Testis (tissue), 2 donors: Measurements from ENCODE around the gene KRT6A.

Source experiments
- CTCF ChIP-seq, 3 experiments: fragments of 450-650 bp in 2 of 3; fragments of 200-600 bp in 1 of 3; sonication (generic) in 1 of 3; IDR thresholded peaks; one replicate each; pipeline ENCODE4 v1.5.1; 2016 to 2019; ENCODE audit warnings: antibody characterized with exemption in 3 of 3, mild to moderate bottlenecking in 2 of 3, moderate library complexity in 1 of 3
- POLR2A ChIP-seq: fragments of 450-650 bp; IDR thresholded peaks from one replicate; pipeline ENCODE4 v1.6.1; 2017; ENCODE audit warnings: antibody characterized with exemption, mild to moderate bottlenecking, moderate library complexity

DNA sequence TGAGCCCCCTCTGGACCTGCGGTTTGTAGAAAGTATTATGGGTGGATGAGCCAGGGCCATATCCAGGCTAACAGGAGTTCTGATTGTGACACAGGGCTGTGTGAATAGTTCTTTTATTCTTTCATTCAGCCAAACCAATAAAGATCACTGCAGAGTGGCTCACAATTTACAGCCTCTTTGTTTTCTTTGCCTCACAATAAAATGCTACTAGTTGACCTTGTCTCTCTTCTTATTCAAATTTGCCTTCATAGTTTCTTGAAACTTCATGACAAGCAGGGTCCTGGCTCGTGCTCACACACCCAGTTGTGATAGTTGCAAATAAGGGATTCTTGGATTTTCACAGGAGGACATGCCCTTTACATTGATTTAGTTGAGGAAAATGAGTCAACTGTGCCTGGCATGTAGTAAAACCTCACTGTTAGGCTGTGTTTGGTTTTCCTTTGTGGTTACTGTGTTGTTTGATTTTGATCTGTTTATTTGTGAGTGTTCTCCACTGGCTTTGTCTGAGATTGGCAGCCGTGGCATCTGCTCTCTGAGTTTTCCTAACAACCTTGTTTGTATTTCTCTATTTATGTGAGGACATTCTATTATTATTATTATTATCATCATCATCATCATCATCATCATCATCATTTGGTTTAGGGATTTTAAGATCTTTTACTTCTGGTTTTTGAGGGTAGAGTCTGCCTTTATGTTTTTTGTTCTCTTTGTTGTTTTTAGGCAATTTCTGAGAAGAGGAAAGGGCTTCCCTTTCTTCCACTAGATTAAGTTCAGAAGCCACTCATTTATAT is 38.5 kb downstream of the KRT6A start:
- TF ChIP-seq CTCF (IDR thresholded peaks at IDR 0.05) (no peak), POLR2A (no peak)
